Measurements from ENCODE around the gene ADGRD1. TPM values are rescaled to one million over a fixed set of nuclear protein-coding genes. Genes with fewer than 3 reads are reported as not detected.

Gene ADGRD1
- total RNA-seq, 1 donor from 2014 or later, result 0.98 TPM

GRCh38 chr12:131043401-131043871, 89.7 kb downstream of the ADGRD1 start:
- no peak overlapping the region for H3K27ac Mint-ChIP-seq (ENCODE audit: unreplicated experiment)
- H3K36me3 Mint-ChIP-seq (ENCODE audit: low read depth), result no peaks in the 10 kb centered on the region
- no peaks in the 10 kb centered on the region for H3K27me3 Mint-ChIP-seq (ENCODE audit: low read depth)
- H3K9me3 Mint-ChIP-seq, result no peaks in the 10 kb centered on the region
- DNase-seq (ENCODE audit: low read depth, low spot score), result no peak
- TF ChIP-seq, protein P1, sequence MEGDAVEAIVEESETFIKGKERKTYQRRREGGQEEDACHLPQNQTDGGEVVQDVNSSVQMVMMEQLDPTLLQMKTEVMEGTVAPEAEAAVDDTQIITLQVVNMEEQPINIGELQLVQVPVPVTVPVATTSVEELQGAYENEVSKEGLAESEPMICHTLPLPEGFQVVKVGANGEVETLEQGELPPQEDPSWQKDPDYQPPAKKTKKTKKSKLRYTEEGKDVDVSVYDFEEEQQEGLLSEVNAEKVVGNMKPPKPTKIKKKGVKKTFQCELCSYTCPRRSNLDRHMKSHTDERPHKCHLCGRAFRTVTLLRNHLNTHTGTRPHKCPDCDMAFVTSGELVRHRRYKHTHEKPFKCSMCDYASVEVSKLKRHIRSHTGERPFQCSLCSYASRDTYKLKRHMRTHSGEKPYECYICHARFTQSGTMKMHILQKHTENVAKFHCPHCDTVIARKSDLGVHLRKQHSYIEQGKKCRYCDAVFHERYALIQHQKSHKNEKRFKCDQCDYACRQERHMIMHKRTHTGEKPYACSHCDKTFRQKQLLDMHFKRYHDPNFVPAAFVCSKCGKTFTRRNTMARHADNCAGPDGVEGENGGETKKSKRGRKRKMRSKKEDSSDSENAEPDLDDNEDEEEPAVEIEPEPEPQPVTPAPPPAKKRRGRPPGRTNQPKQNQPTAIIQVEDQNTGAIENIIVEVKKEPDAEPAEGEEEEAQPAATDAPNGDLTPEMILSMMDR (conservative IDR thresholded peaks at IDR 0.05), result no peak
- no peak overlapping the region for H3K4me3 Mint-ChIP-seq
- H3K4me1 Mint-ChIP-seq, result peaks cover 13% of the 10 kb centered on the region

DNA sequence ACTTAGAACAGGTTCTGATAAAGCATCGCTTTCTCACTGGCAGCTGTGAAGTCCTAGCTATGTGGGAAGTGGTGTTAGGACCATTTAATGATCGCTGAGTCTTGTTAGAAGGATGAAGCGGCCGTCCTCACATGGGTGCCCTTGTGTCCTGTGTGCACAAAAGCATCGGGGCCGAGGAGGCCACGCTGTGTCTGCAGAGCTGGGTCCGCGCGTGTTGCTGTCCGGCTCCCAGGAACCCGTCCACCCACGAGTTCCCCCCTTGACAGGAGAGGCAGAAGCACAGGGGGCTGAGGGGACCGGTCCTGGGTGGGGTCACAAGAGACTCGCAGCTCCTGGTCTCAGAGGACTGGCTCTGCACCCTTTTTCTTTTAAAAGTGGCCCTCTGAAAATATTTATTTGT, 90.4 kb downstream of the ADGRD1 start:
- H3K27ac Mint-ChIP-seq (ENCODE audit: unreplicated experiment), result no peak overlapping the region
- no peak for DNase-seq (ENCODE audit: low read depth, low spot score)
- no peak overlapping the region for H3K4me3 Mint-ChIP-seq
- H3K36me3 Mint-ChIP-seq (ENCODE audit: low read depth), result no peaks in the 10 kb centered on the region
- H3K27me3 Mint-ChIP-seq (ENCODE audit: low read depth), result no peaks in the 10 kb centered on the region
- no peaks in the 10 kb centered on the region for H3K9me3 Mint-ChIP-seq
- TF ChIP-seq, protein P1 (conservative IDR thresholded peaks at IDR 0.05), result no peak
- peaks cover 16% of the 10 kb centered on the region for H3K4me1 Mint-ChIP-seq

DNA sequence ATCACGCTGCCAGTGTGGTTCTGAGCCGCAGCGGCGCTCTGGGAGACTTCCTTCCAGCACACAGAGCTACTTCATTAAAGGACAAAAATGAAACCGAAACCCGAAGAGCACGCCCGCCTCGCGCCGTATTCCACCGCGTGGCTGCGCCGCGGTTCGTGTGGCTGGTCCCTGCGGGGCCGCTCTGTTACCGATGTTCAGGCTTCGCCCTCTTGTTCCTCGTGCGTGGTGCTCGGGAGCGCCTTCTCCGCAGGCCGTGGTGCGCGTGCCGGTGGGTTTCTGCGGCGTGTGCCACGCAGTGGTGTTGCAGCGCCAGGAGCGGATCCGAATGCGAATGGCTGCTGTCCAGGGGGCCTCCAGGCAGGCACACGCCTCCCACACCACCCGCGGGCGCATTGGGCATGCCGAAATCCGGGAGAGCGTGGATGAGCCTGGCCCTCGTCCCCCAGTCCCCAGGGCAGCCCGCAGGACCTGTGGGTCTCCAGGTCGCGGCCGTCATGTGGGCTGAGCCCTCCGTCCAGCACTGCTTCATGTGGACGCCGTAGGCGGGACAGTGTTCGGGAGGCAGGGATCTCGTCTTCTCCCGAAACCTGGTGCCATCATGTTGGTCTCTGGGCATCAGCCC, 91.2 kb downstream of the ADGRD1 start:
- Mint-ChIP-seq H3K9me3 (no peaks in the 10 kb centered on the region), H3K4me1 (peaks cover 12% of the 10 kb centered on the region), H3K27ac (ENCODE audit: unreplicated experiment) (no peak overlapping the region), H3K27me3 (ENCODE audit: low read depth) (no peaks in the 10 kb centered on the region), H3K4me3 (no peak overlapping the region), H3K36me3 (ENCODE audit: low read depth) (no peaks in the 10 kb centered on the region)
- DNase-seq (ENCODE audit: low read depth, low spot score), result no peak
- TF ChIP-seq, protein P1 (conservative IDR thresholded peaks at IDR 0.05), result no peak

DNA sequence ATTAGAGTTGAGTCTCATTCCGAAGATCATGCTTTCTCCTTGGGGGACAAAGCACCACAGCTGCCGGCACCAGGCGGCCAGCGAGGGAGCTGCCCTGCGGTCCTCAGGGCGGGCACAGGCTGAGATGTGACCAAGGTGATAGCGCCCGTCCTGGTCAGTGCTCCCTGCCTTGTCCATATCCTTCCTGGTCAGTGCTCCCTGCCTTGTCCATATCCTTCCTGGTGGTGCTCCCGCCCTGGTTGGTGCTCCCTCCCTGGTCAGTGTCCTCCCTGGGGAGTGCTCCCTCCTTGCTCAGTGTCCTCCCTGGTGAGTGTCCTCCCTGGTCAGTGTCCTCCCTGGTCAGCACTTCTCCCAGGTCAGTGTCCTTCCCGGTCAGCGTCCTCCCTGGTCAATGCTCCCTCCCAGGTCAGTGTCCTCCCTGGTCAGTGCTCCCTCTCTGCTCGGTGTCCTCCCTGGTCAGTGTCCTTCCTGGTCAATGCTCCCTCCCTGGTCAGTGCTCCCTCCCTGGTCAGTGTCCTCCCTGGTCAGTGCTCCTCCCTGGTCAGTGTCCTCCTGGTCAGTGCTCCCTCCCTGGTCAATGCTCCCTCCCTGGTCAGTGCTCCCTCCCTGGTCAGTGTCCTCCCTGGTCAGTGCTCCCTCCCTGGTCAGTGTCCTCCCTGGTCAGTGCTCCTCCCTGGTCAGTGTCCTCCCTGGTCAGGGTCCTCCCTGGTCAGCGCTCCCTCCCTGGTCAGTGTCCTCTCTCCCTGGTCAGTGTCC, 92.2 kb downstream of the ADGRD1 start:
- TF ChIP-seq, protein P1 (conservative IDR thresholded peaks at IDR 0.05), result no peak
- Mint-ChIP-seq H3K4me1 (peaks cover 9% of the 10 kb centered on the region), H3K4me3 (no peak overlapping the region), H3K27ac (ENCODE audit: unreplicated experiment) (no peak overlapping the region), H3K36me3 (ENCODE audit: low read depth) (no peaks in the 10 kb centered on the region), H3K27me3 (ENCODE audit: low read depth) (no peaks in the 10 kb centered on the region), H3K9me3 (no peaks in the 10 kb centered on the region)
- DNase-seq (ENCODE audit: low read depth, low spot score), result no peak

DNA sequence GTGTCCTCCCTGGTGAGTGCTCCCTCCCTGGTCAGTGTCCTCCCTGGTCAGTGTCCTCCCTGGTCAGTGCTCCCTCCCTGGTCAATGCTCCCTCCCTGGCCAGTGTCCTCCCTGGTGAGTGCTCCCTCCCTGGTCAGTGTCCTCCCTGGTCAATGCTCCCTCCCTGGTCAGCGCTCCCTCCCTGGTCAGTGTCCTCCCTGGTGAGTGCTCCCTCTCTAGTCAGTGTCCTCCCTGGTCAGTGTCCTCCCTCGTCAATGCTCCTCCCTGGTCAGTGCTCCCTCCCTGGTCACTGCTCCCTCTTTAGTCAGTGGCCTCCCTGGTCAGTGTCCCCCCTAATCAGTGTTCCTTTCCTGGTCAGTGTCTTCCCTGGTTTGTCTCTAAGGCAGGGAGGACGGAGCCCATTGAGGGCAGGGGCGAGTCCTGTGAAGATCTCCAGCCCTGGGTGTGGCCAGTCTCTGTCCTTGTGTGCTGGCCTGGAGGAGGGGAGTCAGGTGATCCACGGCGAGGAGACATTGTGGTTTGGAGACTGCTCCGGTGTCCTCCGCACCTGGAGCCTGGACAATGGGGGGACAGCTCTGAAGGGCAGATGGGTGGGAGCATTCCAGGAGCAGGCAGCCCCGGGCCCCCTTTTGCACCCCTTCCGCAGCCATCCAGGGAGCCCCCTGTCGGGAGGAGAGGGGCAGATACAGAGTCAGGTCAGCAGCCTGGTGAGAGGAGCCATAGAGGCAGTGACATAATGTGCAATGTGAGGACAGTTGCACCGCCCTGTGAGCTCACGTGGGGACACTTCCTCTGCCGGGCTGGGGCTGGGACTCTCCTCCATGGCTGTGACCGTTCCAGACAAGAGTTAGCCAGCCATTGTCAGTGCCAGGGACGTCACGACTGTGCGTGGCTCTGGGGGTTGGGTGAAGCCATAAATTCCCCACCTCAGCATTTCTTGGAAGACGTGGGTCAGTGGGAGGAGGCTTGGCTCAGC, 93.4 kb downstream of the ADGRD1 start:
- Mint-ChIP-seq H3K36me3 (ENCODE audit: low read depth) (no peaks in the 10 kb centered on the region), H3K4me1 (peaks cover 9% of the 10 kb centered on the region), H3K4me3 (no peak overlapping the region), H3K27me3 (ENCODE audit: low read depth) (no peaks in the 10 kb centered on the region), H3K27ac (ENCODE audit: unreplicated experiment) (no peak overlapping the region), H3K9me3 (no peaks in the 10 kb centered on the region)
- TF ChIP-seq, protein P1 (conservative IDR thresholded peaks at IDR 0.05), result no peak
- DNase-seq (ENCODE audit: low read depth, low spot score), result no peak
